SIG-M5 treated with dmso at 0.1 percent for 504 hours (cell line): ENCODE results near the gene PARP12.

Experiments used
- DNase-seq: peaks from one replicate; lab custom pipeline; 2025; ENCODE audit not compliant: unreplicated experiment; lab: John Stamatoyannopoulos, UW

Gene PARP12

GRCh38 chr7:140035400-140036223 lies 27.1 kb downstream of the PARP12 start:
- no peak for DNase-seq

- DNase-seq, result no peak
These were observed 28.3 kb downstream of the PARP12 start for GRCh38 chr7:140034421-140034820.

- DNase-seq, result no peak
These were observed 28.9 kb downstream of the PARP12 start for GRCh38 chr7:140033779-140034363.

- no peak for DNase-seq
These were observed 29.7 kb downstream of the PARP12 start for GRCh38 chr7:140033036-140033435.

- DNase-seq, result no peak
These were observed 31.4 kb downstream of the PARP12 start for GRCh38 chr7:140031364-140031763.

- DNase-seq, result no peak
These were observed 33.7 kb downstream of the PARP12 start for GRCh38 chr7:140029072-140029471.

GRCh38 chr7:140028311-140028710 lies 34.4 kb downstream of the PARP12 start:
- DNase-seq, result no peak

GRCh38 chr7:140027858-140028257 lies 34.9 kb downstream of the PARP12 start:
- DNase-seq, result no peak

GRCh38 chr7:140026935-140027334 lies 35.8 kb downstream of the PARP12 start:
- no peak for DNase-seq

GRCh38 chr7:140025814-140026433 lies 36.8 kb downstream of the PARP12 start:
- no peak for DNase-seq

GRCh38 chr7:140025241-140025640 lies 37.5 kb downstream of the PARP12 start:
- DNase-seq, result no peak

- DNase-seq, result no peak
These were observed 38.2 kb downstream of the PARP12 start for GRCh38 chr7:140024585-140024984.

- DNase-seq, result no peak
These were observed 39.0 kb downstream of the PARP12 start for GRCh38 chr7:140023728-140024127.

GRCh38 chr7:140022582-140023211 lies 40.1 kb downstream of the PARP12 start:
- DNase-seq, result no peak

- DNase-seq, result no peak
These were observed 41.1 kb downstream of the PARP12 start for GRCh38 chr7:140021603-140022002.

- DNase-seq, result no peak
These were observed 43.1 kb downstream of the PARP12 start for GRCh38 chr7:140019606-140020005.

- DNase-seq, result no peak
These were observed 43.6 kb downstream of the PARP12 start for GRCh38 chr7:140019172-140019571.

- no peak for DNase-seq
These were observed 44.4 kb downstream of the PARP12 start for GRCh38 chr7:140018125-140019043.

GRCh38 chr7:140017543-140017942 lies 45.2 kb downstream of the PARP12 start:
- no peak for DNase-seq

GRCh38 chr7:140017034-140017433 lies 45.7 kb downstream of the PARP12 start:
- no peak for DNase-seq

- no peak for DNase-seq
These were observed 46.2 kb downstream of the PARP12 start for GRCh38 chr7:140016540-140016939.
